Activated T-helper 17 cell treated with anti-CD3 and anti-CD28 coated beads, Interleukin-2, amount 50 U/mL, for 72 hours (primary cell): Measurements from ENCODE around the gene HDAC4. TPM values are rescaled to one million over a fixed set of nuclear protein-coding genes. Genes with fewer than 3 reads are reported as not detected.

Experiments used
- ATAC-seq: fragments of 150-1000 bp; cut with Tn5 transposase; replicated peaks from 2 replicates; pipeline ENCODE4 v1.10.0; 2021; ENCODE audit warnings: mild to moderate bottlenecking, moderate library complexity
- H3K27ac Mint-ChIP-seq: one replicate; pipeline ENCODE4 v1.8.0; 2022; ENCODE audit warnings: mixed read lengths
- H3K27me3 Mint-ChIP-seq: one replicate; pipeline ENCODE4 v1.8.0; 2022; ENCODE audit warnings: mixed read lengths
- H3K36me3 Mint-ChIP-seq: one replicate; pipeline ENCODE4 v1.8.0; 2022; ENCODE audit warnings: low read depth, mild to moderate bottlenecking, mixed read lengths
- H3K4me1 Mint-ChIP-seq: one replicate; pipeline ENCODE4 v1.8.0; 2022; ENCODE audit warnings: mixed read lengths
- H3K4me3 Mint-ChIP-seq: one replicate; pipeline ENCODE4 v1.8.0; 2022; ENCODE audit warnings: mild to moderate bottlenecking, mixed read lengths
- H3K9me3 Mint-ChIP-seq: one replicate; pipeline ENCODE4 v1.8.0; 2022; ENCODE audit warnings: mixed read lengths
- total RNA-seq, 2 donors: library from RNA; stranded (reverse); gene quantifications; one replicate each; pipeline ENCODE4 v1.2.3, GENCODE V29; 2022

The HDAC4 gene
- total RNA-seq, 2 donors from 2014 or later = 34.3 to 52.9 TPM

- Mint-ChIP-seq H3K4me3 (no peak overlapping the region), H3K4me1 (peaks cover 14% of the 10 kb centered on the region), H3K27me3 (peaks cover 8% of the 10 kb centered on the region), H3K9me3 (peaks cover 5% of the 10 kb centered on the region), H3K27ac (no peak overlapping the region), H3K36me3 (no peaks in the 10 kb centered on the region)
- ATAC-seq = no peak
Measured at GRCh38 chr2:239436669-239437335, 36.0 kb upstream of the HDAC4 start.

GRCh38 chr2:239436076-239436475 lies 35.3 kb upstream of the HDAC4 start:
- H3K9me3 Mint-ChIP-seq = peaks cover 5% of the 10 kb centered on the region
- peaks cover 3% of the 10 kb centered on the region for H3K27me3 Mint-ChIP-seq
- H3K27ac Mint-ChIP-seq = no peak overlapping the region
- no peak for ATAC-seq
- peaks cover 8% of the 10 kb centered on the region for H3K4me1 Mint-ChIP-seq
- no peaks in the 10 kb centered on the region for H3K36me3 Mint-ChIP-seq
- H3K4me3 Mint-ChIP-seq = no peak overlapping the region

- peaks cover 5% of the 10 kb centered on the region for H3K9me3 Mint-ChIP-seq
- peak; percentile 96 for ATAC-seq
- no peak overlapping the region for H3K4me3 Mint-ChIP-seq
- H3K27ac Mint-ChIP-seq = peak overlapping the region; percentile 15
- H3K27me3 Mint-ChIP-seq = no peaks in the 10 kb centered on the region
- H3K36me3 Mint-ChIP-seq = no peaks in the 10 kb centered on the region
- H3K4me1 Mint-ChIP-seq = peaks cover 8% of the 10 kb centered on the region
Measured at GRCh38 chr2:239433777-239434403, 33.1 kb upstream of the HDAC4 start.

GRCh38 chr2:239432174-239432573 lies 31.4 kb upstream of the HDAC4 start:
- Mint-ChIP-seq H3K9me3 (peaks cover 5% of the 10 kb centered on the region), H3K4me1 (peaks cover 8% of the 10 kb centered on the region), H3K27ac (no peak overlapping the region), H3K27me3 (no peaks in the 10 kb centered on the region), H3K36me3 (no peaks in the 10 kb centered on the region), H3K4me3 (no peak overlapping the region)
- no peak for ATAC-seq

- ATAC-seq = no peak
- H3K9me3 Mint-ChIP-seq = peaks cover 5% of the 10 kb centered on the region
Measured at GRCh38 chr2:239431536-239431935, 30.7 kb upstream of the HDAC4 start.

GRCh38 chr2:239429473-239430350 lies 28.9 kb upstream of the HDAC4 start:
- peaks cover 5% of the 10 kb centered on the region for H3K9me3 Mint-ChIP-seq
- H3K4me3 Mint-ChIP-seq = no peak overlapping the region
- no peaks in the 10 kb centered on the region for H3K27me3 Mint-ChIP-seq
- ATAC-seq = no peak
- no peaks in the 10 kb centered on the region for H3K36me3 Mint-ChIP-seq
- H3K27ac Mint-ChIP-seq = no peak overlapping the region
- H3K4me1 Mint-ChIP-seq = peaks cover 8% of the 10 kb centered on the region

More at GRCh38 chr2:239431536-239431935, 30.7 kb upstream of the HDAC4 start:
- Mint-ChIP-seq H3K27ac (no peak overlapping the region), H3K4me3 (no peak overlapping the region), H3K4me1 (peaks cover 8% of the 10 kb centered on the region), H3K36me3 (no peaks in the 10 kb centered on the region), H3K27me3 (no peaks in the 10 kb centered on the region)

GRCh38 chr2:239425631-239426030 lies 24.8 kb upstream of the HDAC4 start:
- H3K4me3 Mint-ChIP-seq = no peak overlapping the region
- H3K9me3 Mint-ChIP-seq = no peaks in the 10 kb centered on the region
- H3K27ac Mint-ChIP-seq = no peak overlapping the region
- ATAC-seq = no peak
- no peaks in the 10 kb centered on the region for H3K4me1 Mint-ChIP-seq
- no peaks in the 10 kb centered on the region for H3K27me3 Mint-ChIP-seq
- no peaks in the 10 kb centered on the region for H3K36me3 Mint-ChIP-seq

GRCh38 chr2:239424337-239425045 lies 23.7 kb upstream of the HDAC4 start:
- H3K27ac Mint-ChIP-seq = no peak overlapping the region
- no peak overlapping the region for H3K4me3 Mint-ChIP-seq
- H3K9me3 Mint-ChIP-seq = no peaks in the 10 kb centered on the region
- no peaks in the 10 kb centered on the region for H3K27me3 Mint-ChIP-seq
- ATAC-seq = no peak
- H3K4me1 Mint-ChIP-seq = no peaks in the 10 kb centered on the region
- no peaks in the 10 kb centered on the region for H3K36me3 Mint-ChIP-seq

GRCh38 chr2:239423551-239423950 lies 22.7 kb upstream of the HDAC4 start:
- Mint-ChIP-seq H3K27me3 (no peaks in the 10 kb centered on the region), H3K36me3 (no peaks in the 10 kb centered on the region), H3K9me3 (no peaks in the 10 kb centered on the region), H3K4me3 (no peak overlapping the region), H3K27ac (no peak overlapping the region), H3K4me1 (no peaks in the 10 kb centered on the region)
- ATAC-seq = no peak

GRCh38 chr2:239421851-239422250 lies 21.0 kb upstream of the HDAC4 start:
- no peaks in the 10 kb centered on the region for H3K9me3 Mint-ChIP-seq
- no peak overlapping the region for H3K27ac Mint-ChIP-seq
- H3K36me3 Mint-ChIP-seq = no peaks in the 10 kb centered on the region
- H3K4me3 Mint-ChIP-seq = no peak overlapping the region
- H3K27me3 Mint-ChIP-seq = no peaks in the 10 kb centered on the region
- no peak for ATAC-seq
- H3K4me1 Mint-ChIP-seq = no peaks in the 10 kb centered on the region

GRCh38 chr2:239420082-239420481 lies 19.3 kb upstream of the HDAC4 start:
- Mint-ChIP-seq H3K27ac (no peak overlapping the region), H3K27me3 (no peaks in the 10 kb centered on the region), H3K4me1 (no peaks in the 10 kb centered on the region), H3K4me3 (no peak overlapping the region), H3K9me3 (no peaks in the 10 kb centered on the region), H3K36me3 (no peaks in the 10 kb centered on the region)
- ATAC-seq = no peak

- no peaks in the 10 kb centered on the region for H3K36me3 Mint-ChIP-seq
- no peak overlapping the region for H3K27ac Mint-ChIP-seq
- peaks cover 2% of the 10 kb centered on the region for H3K4me1 Mint-ChIP-seq
- no peak overlapping the region for H3K4me3 Mint-ChIP-seq
- no peaks in the 10 kb centered on the region for H3K27me3 Mint-ChIP-seq
- no peak for ATAC-seq
- H3K9me3 Mint-ChIP-seq = peaks cover 2% of the 10 kb centered on the region
Measured at GRCh38 chr2:239418918-239419317, 18.1 kb upstream of the HDAC4 start.

- Mint-ChIP-seq H3K27ac (peak overlapping the region; percentile 2), H3K4me1 (peaks cover 14% of the 10 kb centered on the region), H3K27me3 (no peaks in the 10 kb centered on the region), H3K9me3 (peaks cover 3% of the 10 kb centered on the region), H3K36me3 (no peaks in the 10 kb centered on the region), H3K4me3 (no peak overlapping the region)
- no peak for ATAC-seq
Measured at GRCh38 chr2:239412905-239413603, 12.2 kb upstream of the HDAC4 start.
